Caco-2 (cell line): ENCODE data around the gene PROKR2. TPM values are rescaled to one million over a fixed set of nuclear protein-coding genes. Genes with fewer than 3 reads are reported as not detected.

Experiments used
- BruUV-seq: library from RNA; stranded (reverse); fragments of 400-500 nt; replicated peaks from 2 replicates; lab custom pipeline; 2021; lab: Mats Ljungman, UMichigan
- CTCF ChIA-PET: fragments of 300-600 bp; sonication (Branson Sonifier 250); formaldehyde crosslinking; loops from one replicate; lab custom pipeline; 2022; ENCODE audit warnings: antibody characterized with exemption; lab: Charles Lee
- POLR2A ChIA-PET: fragments of 300-600 bp; sonication (Branson Sonifier 250); formaldehyde crosslinking; loops from one replicate; lab custom pipeline; 2022; ENCODE audit warnings: antibody characterized with exemption; lab: Charles Lee
- DNase-seq, 2 experiments: peaks; one replicate each; pipeline versions ENCODE4 v3.0.0 to v3.0.0-alpha.2; 2020 to 2022
- H3K27me3 ChIP-seq: replicated peaks from 2 replicates; pipeline ENCODE4 v1.6.0; 2011; ENCODE audit warnings: low read length; ENCODE audit not compliant: control insufficient read depth, insufficient read depth
- H3K36me3 ChIP-seq: 2 replicates; pipeline ENCODE4 v1.5.1; 2011; ENCODE audit warnings: low read length; ENCODE audit not compliant: control insufficient read depth, insufficient read depth
- H3K4me1 ChIP-seq: fragments of 250-450 bp; sonication (Bioruptor Pico); 2 replicates; pipeline ENCODE4 v1.5.1; 2020; ENCODE audit warnings: mild to moderate bottlenecking
- H3K4me3 ChIP-seq: 2 replicates; pipeline ENCODE4 v1.5.1; 2011; ENCODE audit warnings: low read depth, mild to moderate bottlenecking, control low read depth, low read length
- H3K9me3 ChIP-seq: fragments of 250-450 bp; sonication (Bioruptor Pico); 2 replicates; pipeline ENCODE4 v1.5.1; 2020; ENCODE audit warnings: mild to moderate bottlenecking, moderate library complexity
- H3K27ac Mint-ChIP-seq: one replicate; pipeline ENCODE4 v1.8.0; 2022; ENCODE audit warnings: mixed read lengths; ENCODE audit not compliant: unreplicated experiment
- H3K27me3 Mint-ChIP-seq: one replicate; pipeline ENCODE4 v1.8.0; 2022; ENCODE audit warnings: mixed read lengths; ENCODE audit not compliant: insufficient read depth, unreplicated experiment
- H3K36me3 Mint-ChIP-seq: one replicate; pipeline ENCODE4 v1.8.0; 2022; ENCODE audit warnings: mild to moderate bottlenecking, mixed read lengths; ENCODE audit not compliant: insufficient read depth, unreplicated experiment
- H3K4me1 Mint-ChIP-seq: one replicate; pipeline ENCODE4 v1.8.0; 2022; ENCODE audit warnings: low read depth, mixed read lengths; ENCODE audit not compliant: unreplicated experiment
- H3K4me3 Mint-ChIP-seq: one replicate; pipeline ENCODE4 v1.8.0; 2022; ENCODE audit warnings: mild to moderate bottlenecking, moderate library complexity, mixed read lengths; ENCODE audit not compliant: unreplicated experiment
- H3K9me3 Mint-ChIP-seq: one replicate; pipeline ENCODE4 v1.8.0; 2022; ENCODE audit warnings: mixed read lengths; ENCODE audit not compliant: unreplicated experiment
- CTCF ChIP-seq, 2 experiments: fragments of 200-600 bp in 1 of 2; IDR thresholded peaks; 1 replicate in 1 of 2; 2 replicates in 1 of 2; pipeline versions ENCODE4 v1.5.1 to v1.8.0; 2011 to 2022; ENCODE audit warnings: antibody characterized with exemption in 1 of 2, control low read depth in 1 of 2, inconsistent platforms in 1 of 2, low read depth in 1 of 2, low read length in 1 of 2, mild to moderate bottlenecking in 1 of 2, moderate library complexity in 1 of 2; ENCODE audit not compliant: insufficient read depth in 1 of 2, severe bottlenecking in 1 of 2, unreplicated experiment in 1 of 2
- intact Hi-C: fragments of 100-400 bp; cut with micrococcal nuclease; formaldehyde crosslinking; loops from one replicate; pipeline ENCODE4 v1.10.0; 2022; ENCODE audit not compliant: unreplicated experiment
- total RNA-seq: library from RNA; stranded (reverse); gene quantifications from 2 replicates; pipeline ENCODE4 v1.2.3, GENCODE V29; 2022

Gene PROKR2
- total RNA-seq, 1 experiment from 2014 or later = not detected

DNA sequence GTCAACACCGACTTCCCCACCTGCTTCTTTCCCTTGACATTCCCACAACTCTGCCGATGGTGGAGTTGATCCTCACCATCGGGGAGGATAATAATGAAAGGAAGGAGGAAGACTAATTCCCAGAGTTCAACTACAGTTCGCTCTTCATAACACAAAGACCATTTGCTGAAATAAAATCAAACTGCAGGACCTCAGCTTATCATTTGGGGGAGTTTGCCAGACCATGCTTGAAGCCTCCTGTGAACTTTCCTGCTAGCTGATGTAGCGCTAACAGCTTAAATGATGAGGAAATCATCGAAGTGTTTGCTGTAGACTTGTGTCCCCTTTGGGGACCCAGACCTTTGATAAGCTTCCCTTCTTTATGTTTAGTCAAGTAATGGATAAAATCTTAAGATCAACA is 26.2 kb downstream of the PROKR2 start:
- no peaks in the 10 kb centered on the region for H3K9me3 ChIP-seq

GRCh38 chr20:5282561-5282960 is 34.2 kb downstream of the PROKR2 start:
- peaks cover 23% of the 10 kb centered on the region for H3K27me3 Mint-ChIP-seq
- H3K4me3 ChIP-seq = no peak overlapping the region
- H3K27me3 ChIP-seq = no peaks in the 10 kb centered on the region
- H3K9me3 ChIP-seq = no peaks in the 10 kb centered on the region
- POLR2A ChIA-PET = no interaction called here
- CTCF ChIA-PET = no interaction called here
- no peaks in the 10 kb centered on the region for H3K36me3 ChIP-seq
- no peaks in the 10 kb centered on the region for H3K9me3 Mint-ChIP-seq
- no peak overlapping the region for H3K4me3 Mint-ChIP-seq
- no peak for DNase-seq
- H3K4me1 Mint-ChIP-seq = no peaks in the 10 kb centered on the region
- H3K27ac Mint-ChIP-seq = no peak overlapping the region
- no TSS peak for BruUV-seq
- intact Hi-C loops = no loop called here
- H3K4me1 ChIP-seq = no peaks in the 10 kb centered on the region
- TF ChIP-seq CTCF (IDR thresholded peaks at IDR 0.05; ENCODE audit: insufficient read depth in 1 of 2, low read depth in 1 of 2, low read length in 1 of 2, severe bottlenecking in 1 of 2, unreplicated experiment in 1 of 2) = no peak
- no peaks in the 10 kb centered on the region for H3K36me3 Mint-ChIP-seq

More for the DNA sequence above, 26.2 kb downstream of the PROKR2 start:
- Mint-ChIP-seq H3K4me3 (no peak overlapping the region), H3K27ac (no peak overlapping the region), H3K27me3 (peaks cover 25% of the 10 kb centered on the region), H3K9me3 (no peaks in the 10 kb centered on the region), H3K4me1 (no peaks in the 10 kb centered on the region), H3K36me3 (no peaks in the 10 kb centered on the region)
- no peak for DNase-seq
- BruUV-seq = no TSS peak
- no peak for TF ChIP-seq CTCF (IDR thresholded peaks at IDR 0.05; ENCODE audit: insufficient read depth in 1 of 2, low read depth in 1 of 2, low read length in 1 of 2, severe bottlenecking in 1 of 2, unreplicated experiment in 1 of 2)
- Histone ChIP-seq H3K27me3 (no peaks in the 10 kb centered on the region), H3K4me1 (no peaks in the 10 kb centered on the region), H3K36me3 (no peaks in the 10 kb centered on the region), H3K4me3 (no peak overlapping the region)
- intact Hi-C loops = no loop called here
- ChIA-PET POLR2A (no interaction called here), CTCF (no interaction called here)

DNA sequence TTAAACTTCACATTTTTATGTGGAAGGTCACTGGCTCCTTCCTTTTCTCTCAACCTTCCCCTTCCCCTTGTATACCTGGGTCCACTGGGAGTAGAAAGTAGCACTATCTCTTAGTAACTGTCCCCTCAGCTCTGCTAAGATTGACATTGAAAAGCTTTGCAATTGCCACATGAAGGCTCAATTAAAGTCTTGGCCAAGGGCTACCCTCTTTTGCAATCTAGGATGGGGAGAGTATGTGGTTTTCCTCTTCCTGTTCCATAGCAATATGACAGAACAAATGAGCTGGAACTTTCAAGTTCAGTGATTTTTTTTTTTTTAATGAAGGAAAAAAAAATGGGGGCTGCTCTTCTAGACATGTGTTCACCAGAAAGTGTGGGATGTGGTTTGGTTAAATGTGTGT is 37.1 kb downstream of the PROKR2 start:
- Histone ChIP-seq H3K9me3 (no peaks in the 10 kb centered on the region), H3K4me1 (no peaks in the 10 kb centered on the region), H3K36me3 (no peaks in the 10 kb centered on the region), H3K4me3 (no peak overlapping the region), H3K27me3 (no peaks in the 10 kb centered on the region)
- no peak for TF ChIP-seq CTCF (IDR thresholded peaks at IDR 0.05; ENCODE audit: insufficient read depth in 1 of 2, low read depth in 1 of 2, low read length in 1 of 2, severe bottlenecking in 1 of 2, unreplicated experiment in 1 of 2)
- Mint-ChIP-seq H3K4me3 (no peak overlapping the region), H3K27ac (no peak overlapping the region), H3K9me3 (no peaks in the 10 kb centered on the region), H3K4me1 (no peaks in the 10 kb centered on the region), H3K36me3 (no peaks in the 10 kb centered on the region), H3K27me3 (peaks cover 21% of the 10 kb centered on the region)
- no TSS peak for BruUV-seq
- POLR2A ChIA-PET = no interaction called here
- CTCF ChIA-PET = no interaction called here
- no peak for DNase-seq
- intact Hi-C loops = no loop called here
